GM10248 (cell line): ENCODE data around the gene LILRB3.
"Not testable (repeated sequence)": the region's sequence is repeated elsewhere in the genome, so short reads cannot be mapped to it uniquely, and the experiment has no call there.

ENCODE experiments used
- CTCF ChIA-PET: fragments of 300-600 bp; sonication (Branson Sonifier 250); formaldehyde crosslinking; extraction: SDS; loops from one replicate; lab custom pipeline; 2021; ENCODE audit warnings: antibody characterized with exemption; lab: Yijun Ruan, JAX
- POLR2A ChIA-PET: fragments of 350-650 bp; sonication (Branson Sonifier 250); formaldehyde crosslinking; extraction: SDS; loops from one replicate; lab custom pipeline; 2020; ENCODE audit warnings: antibody characterized with exemption; lab: Yijun Ruan, JAX
- DNase-seq: peaks from one replicate; pipeline ENCODE4 v3.0.0; 2012; ENCODE audit errors: extremely low spot score
- TF ChIP-seq, protein P1 (sequence below): IDR thresholded peaks from 2 replicates; pipeline ENCODE4 v1.5.1; 2012; ENCODE audit warnings: mild to moderate bottlenecking, low read depth; ENCODE audit errors: extremely low read depth, missing control alignments, control extremely low read depth

Gene LILRB3

DNA sequence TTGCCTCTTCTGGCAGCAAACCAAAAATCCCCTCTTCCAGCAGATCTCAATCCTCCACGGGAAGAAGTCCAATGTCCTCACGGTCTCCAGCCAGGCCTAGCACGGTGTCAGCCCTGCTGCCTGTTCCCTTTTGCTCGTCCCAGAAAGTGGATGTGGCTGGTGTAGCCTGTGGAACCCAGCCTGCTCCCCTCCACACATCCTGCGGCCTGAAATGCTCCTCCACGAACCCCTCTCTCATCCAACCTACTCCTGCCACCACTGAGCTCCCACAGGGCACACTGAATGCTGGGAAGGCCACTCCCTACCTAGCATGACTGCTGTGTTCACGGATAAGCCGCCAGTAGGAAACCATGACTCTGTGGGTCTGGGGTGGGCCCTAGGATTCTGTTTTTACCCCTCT is 36.5 kb downstream of the LILRB3 start:
- POLR2A ChIA-PET, result interaction anchor here (0.9 kb wide), 1 partner anchor 11 kb away, joined by 3 read pairs; no protein-coding TSS in a partner anchor
- TF ChIP-seq, protein P1, sequence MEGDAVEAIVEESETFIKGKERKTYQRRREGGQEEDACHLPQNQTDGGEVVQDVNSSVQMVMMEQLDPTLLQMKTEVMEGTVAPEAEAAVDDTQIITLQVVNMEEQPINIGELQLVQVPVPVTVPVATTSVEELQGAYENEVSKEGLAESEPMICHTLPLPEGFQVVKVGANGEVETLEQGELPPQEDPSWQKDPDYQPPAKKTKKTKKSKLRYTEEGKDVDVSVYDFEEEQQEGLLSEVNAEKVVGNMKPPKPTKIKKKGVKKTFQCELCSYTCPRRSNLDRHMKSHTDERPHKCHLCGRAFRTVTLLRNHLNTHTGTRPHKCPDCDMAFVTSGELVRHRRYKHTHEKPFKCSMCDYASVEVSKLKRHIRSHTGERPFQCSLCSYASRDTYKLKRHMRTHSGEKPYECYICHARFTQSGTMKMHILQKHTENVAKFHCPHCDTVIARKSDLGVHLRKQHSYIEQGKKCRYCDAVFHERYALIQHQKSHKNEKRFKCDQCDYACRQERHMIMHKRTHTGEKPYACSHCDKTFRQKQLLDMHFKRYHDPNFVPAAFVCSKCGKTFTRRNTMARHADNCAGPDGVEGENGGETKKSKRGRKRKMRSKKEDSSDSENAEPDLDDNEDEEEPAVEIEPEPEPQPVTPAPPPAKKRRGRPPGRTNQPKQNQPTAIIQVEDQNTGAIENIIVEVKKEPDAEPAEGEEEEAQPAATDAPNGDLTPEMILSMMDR, result no peak
- no peak for DNase-seq
- CTCF ChIA-PET, result interaction anchor here (1.0 to 1.1 kb wide), 3 partner anchors 13 to 18 kb away, joined by 3 read pairs; no protein-coding TSS in a partner anchor

DNA sequence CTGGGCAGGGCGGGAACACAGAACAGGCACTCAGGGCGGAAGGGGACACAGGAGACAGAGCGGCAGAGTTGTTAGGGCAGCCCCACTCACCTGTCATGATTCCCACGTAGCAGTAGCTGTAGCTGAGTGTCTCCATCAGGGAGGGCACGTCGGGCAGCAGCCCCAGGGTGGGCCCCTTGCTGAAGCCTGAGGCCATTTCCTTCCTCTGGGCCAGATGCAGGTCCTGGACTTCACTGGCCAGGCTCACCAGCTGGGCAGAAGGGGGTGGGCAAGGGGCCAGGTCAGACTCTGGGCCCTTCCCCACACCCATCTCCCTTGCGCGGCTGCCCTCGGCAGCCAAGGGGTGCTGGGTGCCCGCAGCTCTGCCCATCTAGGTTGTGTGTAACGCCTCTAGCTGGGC is 39.4 kb downstream of the LILRB3 start:
- DNase-seq, result no peak
- TF ChIP-seq, protein P1, result no peak
- ChIA-PET POLR2A (no interaction called here), CTCF (interaction anchor here (1.1 to 3.1 kb wide), 2 partner anchors 13 to 16 kb away, joined by 4 to 13 read pairs; no protein-coding TSS in a partner anchor)

DNA sequence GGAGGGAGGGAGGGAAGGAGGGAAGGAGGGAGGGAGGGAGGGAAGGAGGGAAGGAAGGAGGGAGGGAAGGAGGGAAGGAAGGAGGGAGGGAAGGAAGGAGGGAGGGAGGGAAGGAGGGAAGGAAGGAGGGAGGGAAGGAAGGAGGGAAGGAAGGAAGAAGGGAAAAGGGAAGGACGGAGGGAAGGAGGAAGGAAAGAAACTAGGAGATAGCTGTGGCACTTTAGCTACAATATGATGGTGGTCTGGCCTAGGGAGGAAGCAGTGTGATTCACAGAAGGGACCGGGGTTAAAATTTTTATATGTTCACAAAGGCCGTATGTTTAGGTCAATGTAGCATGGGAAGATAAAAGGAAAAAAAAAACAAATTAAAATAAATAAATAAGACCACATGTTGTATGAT is 40.9 kb downstream of the LILRB3 start:
- ChIA-PET POLR2A (interaction anchor here (0.5 kb wide), 1 partner anchor 9 kb away, joined by 5 read pairs; the partner anchor contains the start of gene TMC4), CTCF (interaction anchor here (3.1 kb wide), 1 partner anchor 14 kb away, joined by 13 read pairs; no protein-coding TSS in a partner anchor)
- DNase-seq, result not testable (repeated sequence)

DNA sequence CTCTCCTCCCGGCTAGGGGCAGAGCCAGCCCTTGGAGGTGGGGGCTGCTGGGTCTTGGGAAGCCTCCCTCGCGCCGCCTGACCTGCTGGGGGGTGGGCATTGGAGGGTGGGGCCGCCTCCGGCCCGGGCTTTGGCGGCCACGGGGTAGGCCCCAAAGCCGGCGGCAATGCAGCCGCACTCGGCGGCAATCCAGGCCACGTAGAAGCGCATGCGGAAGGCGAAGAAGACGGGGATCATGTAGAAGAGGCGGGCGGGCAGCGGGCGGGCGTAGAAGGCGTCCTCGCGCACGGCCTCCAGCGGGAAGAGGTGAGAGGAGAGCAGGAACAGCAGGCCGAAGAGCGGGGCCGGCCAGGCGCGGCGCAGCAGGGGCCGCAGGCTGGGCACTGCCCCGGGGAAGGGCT is 42.1 kb downstream of the LILRB3 start:
- POLR2A ChIA-PET, result no interaction called here
- CTCF ChIA-PET, result interaction anchor here (1.2 kb wide), 1 partner anchor 12 kb away, joined by 5 read pairs; no protein-coding TSS in a partner anchor
- no peak for DNase-seq
- TF ChIP-seq, protein P1, result no peak

DNA sequence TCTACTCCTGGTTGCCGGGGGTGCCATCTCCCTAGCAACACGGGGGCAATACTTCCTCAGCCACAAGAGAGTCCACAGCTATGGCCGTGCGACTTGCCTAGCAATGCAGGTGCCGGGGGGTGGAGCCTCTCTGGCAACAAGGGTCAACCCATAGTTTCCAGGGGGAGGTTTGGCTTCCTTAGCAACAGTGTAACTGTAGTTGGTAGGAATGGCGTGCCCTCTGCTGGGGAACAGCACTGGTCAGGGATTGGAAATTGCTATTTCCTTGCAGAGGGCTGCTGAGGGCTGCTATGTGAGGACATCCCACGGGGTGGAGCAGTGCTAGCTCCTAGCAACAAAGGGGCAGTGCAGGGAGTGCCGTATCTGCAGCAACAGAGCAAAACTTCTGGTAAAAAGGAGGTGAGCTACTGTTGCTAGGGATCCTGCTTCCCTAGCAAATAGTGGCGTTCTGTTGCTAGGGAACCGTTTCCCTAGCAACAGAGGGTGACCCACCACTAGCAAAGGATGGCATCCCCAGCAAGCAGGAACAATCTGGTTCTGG is 42.8 kb downstream of the LILRB3 start:
- no peak for DNase-seq
- CTCF ChIA-PET, result interaction anchor here (0.7 to 1.2 kb wide), 2 partner anchors 9 to 12 kb away, joined by 3 to 5 read pairs; partner anchors contain the start of gene MBOAT7
- POLR2A ChIA-PET, result no interaction called here
- TF ChIP-seq, protein P1, result no peak

DNA sequence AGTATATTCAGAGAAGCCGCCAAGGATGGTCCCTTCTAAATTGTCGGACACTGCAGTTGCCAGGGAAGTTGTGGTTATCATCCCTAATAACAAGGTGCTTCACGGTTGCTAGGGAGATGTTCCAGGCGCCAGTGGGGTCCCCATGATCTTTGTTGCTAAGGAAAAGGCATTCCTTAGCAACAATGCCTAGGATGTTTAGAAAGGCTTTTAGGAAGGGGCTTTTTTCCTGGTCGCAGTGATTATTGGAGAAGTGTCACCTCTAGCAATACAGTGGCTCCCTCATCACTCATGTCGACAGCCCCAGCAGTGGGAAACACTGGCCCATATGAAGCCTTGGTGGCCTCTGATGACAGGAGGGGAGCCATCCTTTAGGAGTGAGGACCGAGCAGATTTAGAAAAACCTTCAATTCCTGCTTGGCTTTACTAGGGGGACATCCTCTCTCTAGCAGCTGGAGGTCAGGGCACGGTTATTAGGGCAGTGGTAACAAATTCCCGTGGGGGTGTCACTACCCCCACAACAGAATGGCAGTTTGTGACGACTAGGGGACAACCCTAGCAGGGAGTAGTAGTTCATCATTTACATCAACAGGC is 43.5 kb downstream of the LILRB3 start:
- DNase-seq, result no peak
- TF ChIP-seq, protein P1, result no peak
- ChIA-PET POLR2A (no interaction called here), CTCF (interaction anchor here (1.2 to 1.7 kb wide), 4 partner anchors 9 to 53 kb away, joined by 3 to 5 read pairs (median 4); partner anchors contain the start of gene MBOAT7)
